IPS-NIHi7 (cell line): ENCODE data around the gene KIAA0753.
A peak's percentile ranks its signal among the peaks of the same experiment; 100 is the strongest.
"Not testable (repeated sequence)": the region's sequence is repeated elsewhere in the genome, so short reads cannot be mapped to it uniquely, and the experiment has no call there.

Experiments used
- DNase-seq: peaks from one replicate; pipeline ENCODE4 v3.0.0; 2012; ENCODE audit warnings: mixed read lengths; ENCODE audit errors: extremely low spot score

The KIAA0753 gene

DNA sequence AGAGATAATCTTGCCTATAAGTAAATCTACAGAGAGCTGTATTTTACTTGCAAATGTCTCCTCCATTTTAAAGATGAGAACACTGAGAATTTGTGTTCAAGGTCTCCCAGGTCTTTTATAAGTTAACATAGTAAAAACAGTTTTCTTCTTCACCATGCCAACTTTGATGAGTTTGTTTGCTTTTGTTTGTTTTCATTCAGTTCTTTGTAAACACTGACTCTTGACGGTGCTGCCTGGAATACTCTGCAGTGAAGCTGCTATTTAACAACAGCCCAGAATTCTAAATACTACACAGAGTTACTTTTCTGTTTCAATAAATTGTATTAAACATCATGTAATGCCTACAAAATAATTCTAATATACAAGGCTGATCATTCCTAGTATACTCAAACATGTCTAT is 42.8 kb downstream of the KIAA0753 start:
- no peak for DNase-seq

- no peak for DNase-seq
Observed at GRCh38 chr17:6596941-6597340, 43.6 kb downstream of the KIAA0753 start.

DNA sequence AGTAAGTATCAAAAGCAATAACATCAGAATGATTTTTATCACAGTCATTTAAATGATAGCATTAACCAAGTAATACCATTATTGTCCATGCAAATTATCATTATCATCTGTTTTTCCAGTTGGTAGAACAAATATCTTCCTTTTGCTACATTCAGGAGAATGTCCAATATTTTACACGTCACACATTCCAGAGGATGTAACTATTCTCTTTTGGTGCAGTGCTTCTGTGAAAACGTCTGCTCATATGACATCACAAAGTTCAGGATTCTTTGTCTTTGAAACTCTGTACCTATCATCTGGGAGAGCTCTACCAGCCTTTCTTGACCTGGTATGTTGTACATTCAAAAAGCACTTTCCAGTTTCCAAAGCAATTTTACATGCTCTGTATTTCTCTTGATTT is 44.0 kb downstream of the KIAA0753 start:
- DNase-seq = no peak

DNA sequence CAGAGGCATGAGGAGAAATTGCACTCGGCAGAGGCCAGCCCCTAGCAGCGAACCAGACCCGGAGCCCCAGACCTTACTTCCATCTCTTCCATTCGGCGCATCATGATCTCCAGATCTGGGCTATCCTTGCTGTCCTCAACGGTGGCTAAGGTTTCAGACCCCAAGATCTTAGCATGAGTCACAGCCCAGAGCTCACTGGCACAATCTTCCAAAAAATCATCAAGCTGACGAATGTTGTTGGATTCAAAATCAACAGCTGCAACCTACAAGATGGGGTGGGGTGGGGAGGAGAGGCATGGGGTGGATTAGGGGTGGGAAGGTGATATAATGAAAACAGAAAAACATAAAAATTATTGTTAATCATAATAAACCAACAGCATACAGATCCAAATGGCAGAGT is 44.4 kb downstream of the KIAA0753 start:
- no peak for DNase-seq

DNA sequence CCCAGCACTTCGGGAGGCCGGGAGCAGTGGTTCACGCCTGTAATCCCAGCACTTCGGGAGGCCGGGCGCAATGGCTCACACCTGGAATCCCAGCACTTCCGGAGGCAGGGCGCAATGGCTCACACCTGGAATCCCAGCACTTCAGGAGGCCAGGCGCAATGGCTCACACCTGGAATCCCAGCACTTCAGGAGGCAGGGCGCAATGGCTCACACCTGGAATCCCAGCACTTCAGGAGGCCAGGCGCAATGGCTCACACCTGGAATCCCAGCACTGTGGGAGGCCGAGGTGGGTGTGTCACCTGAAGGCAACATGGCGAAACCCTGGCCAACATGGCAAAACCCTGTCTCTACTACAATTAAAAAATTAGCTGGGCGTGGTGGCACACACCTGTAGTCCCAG is 47.1 kb downstream of the KIAA0753 start:
- DNase-seq = not testable (repeated sequence)

GRCh38 chr17:6592173-6592572 is 48.3 kb downstream of the KIAA0753 start:
- DNase-seq = no peak

GRCh38 chr17:6591599-6592158 is 48.8 kb downstream of the KIAA0753 start:
- no peak for DNase-seq

DNA sequence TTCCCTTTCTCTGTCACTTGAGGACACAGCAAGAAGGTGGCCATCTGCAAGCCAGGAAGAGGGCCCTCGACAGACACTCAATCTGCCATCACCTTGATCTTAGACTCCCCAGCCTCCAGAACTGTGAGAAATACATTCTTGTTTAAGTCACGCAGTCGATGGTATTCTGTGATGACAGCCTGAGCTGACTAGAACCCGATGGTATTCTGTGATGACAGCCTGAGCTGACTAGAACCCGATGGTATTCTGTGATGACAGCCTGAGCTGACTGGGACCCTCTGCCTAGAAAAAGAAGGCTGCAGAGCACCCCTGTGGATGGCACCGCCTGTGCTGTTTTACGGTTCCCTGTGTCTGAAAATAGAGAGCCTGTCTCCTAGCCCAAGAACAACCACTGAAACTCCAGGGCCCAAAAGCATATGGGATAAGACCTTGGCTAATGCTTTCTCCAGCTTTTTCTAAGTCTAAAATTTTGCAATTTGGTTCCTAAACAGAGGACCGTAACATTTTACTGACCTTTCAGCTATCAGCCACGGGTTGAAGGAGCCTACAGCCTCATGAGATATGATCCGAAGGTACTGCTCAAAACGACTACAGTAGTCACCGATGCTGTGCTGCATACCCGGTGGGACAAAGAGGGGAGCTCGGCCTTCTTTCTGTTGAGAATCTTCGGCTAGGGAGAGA is 51.1 kb downstream of the KIAA0753 start:
- DNase-seq = no peak

GRCh38 chr17:6588165-6588564 is 52.3 kb downstream of the KIAA0753 start:
- DNase-seq = no peak

- no peak for DNase-seq
Observed at GRCh38 chr17:6587310-6587709, 53.2 kb downstream of the KIAA0753 start.

- no peak for DNase-seq
Observed at GRCh38 chr17:6583411-6583810, 57.1 kb downstream of the KIAA0753 start.

GRCh38 chr17:6580625-6581024 is 59.9 kb downstream of the KIAA0753 start:
- no peak for DNase-seq

GRCh38 chr17:6578491-6578890 is 62.0 kb downstream of the KIAA0753 start:
- DNase-seq = no peak

DNA sequence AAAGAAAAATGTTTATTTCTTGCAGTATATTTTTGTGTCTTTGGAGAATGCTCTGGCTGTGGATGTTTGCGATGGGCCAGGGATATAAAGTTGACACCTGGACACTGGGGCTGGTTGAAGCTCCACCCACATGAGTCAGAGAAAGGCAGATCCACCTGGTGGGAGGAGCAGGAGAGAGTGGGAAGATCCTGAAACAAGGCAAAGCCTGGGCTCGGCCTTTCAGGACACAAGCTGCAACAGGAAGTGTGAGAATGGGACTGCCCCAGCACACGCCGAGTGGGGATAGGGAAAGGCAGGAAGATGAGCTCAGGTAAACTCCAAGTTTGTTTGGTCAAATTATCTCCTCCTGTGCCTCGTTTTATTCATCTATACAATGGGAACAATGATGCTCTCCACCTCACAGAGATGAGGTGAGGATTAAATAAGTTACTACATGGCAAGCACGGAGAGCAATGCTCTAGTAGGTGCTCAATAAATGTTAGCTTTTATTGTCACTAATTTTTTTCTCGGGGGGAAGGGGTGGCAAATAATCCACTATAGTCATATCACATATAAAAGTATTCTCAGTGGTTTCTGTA is 62.7 kb downstream of the KIAA0753 start:
- DNase-seq = peak; percentile 65

DNA sequence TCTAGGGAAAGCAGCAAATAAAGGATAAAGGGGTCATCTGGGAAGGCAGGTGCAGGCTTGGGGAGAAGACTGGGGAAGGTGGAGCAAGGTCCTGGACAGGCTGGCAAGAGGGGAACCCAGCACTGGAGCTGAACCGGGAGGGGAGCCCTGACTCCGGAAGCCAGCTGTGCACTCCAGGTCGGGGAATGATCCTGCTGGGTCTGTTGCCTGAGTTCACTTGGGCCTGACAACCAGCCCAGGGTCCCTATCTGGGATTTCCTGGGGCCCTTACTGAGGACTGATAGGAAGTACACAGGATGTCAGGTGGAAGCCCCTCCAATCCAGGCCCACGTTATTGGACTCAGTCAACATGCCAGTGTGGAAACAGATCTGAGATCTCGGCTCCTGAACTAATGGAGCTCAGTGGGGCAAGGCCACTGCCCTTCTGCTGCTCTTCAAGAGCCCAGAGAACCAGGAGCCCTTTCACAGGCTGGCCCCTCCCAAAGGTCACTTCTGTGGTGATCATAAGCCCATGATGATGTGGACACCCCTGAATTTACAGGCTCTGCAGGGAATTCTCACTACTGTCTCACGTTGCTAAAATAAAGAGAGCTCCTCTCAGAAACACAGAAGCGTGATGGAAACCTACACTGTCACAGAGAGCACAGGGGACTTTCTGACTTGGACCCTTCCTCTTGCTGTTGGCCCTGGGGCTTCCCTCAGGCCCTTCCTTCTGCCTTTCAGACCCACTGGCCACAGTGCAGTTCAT is 64.3 kb downstream of the KIAA0753 start:
- DNase-seq = no peak

DNA sequence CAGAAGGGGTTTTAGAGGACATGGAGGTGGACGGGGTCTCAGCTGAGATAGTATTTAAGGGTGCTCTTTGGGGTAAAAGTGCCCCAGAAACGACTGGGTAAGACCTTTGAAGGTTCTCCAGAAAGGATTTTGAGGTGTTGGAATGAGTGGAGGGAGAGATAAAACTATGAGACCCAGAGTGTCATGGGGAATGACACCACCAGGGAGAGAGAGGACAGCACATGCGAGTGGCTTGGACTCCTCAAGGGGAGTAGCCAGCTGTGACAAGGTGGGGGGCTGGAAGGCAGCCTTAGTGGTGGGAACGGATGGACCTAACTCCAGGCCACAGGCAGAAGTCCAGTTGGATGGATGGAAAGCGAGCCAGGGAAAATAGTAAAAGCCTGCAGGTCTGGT is 64.9 kb downstream of the KIAA0753 start:
- no peak for DNase-seq

DNA sequence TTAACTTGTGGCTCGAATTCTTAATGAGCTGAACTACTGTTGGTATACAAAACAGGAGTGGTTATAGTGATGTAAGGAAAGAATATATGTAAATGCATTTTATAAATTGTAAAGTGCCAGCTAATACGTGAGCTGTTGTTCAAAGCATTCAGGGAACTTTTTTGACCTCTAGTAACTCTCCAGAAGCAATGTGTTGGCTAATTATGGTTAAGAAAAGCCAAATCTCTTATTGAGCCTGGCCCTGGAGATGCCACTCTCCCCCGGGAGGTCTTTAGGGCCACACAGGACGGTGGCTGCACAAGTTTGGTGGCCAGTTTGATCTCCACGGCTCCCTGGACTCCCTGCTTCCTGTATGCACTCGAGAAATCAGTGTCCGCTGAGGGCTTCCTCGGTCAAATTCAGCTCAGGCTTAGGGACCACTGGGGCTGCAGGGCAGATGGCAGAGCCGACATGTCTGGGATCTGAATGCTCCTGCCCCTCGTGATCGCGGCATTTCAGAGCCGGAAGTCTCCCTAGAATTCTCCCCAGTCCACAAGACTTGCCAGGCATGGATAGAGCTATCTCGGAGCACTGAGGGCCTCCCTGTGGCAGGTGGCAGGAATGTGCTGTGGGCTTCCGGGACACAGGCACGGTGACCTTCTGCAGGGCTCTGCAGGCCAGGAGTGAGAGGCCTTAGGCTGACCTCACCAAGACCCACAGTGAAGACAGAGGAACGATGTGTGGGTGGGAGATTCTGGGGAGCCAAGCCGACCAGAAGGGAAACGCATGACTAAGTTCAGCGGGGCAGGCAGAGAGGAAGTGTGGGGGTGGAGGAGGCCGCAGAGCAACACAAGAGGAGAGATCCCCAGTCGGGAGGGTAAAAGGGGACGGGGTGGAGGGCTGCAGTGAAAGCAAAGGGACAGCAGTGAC is 65.6 kb downstream of the KIAA0753 start:
- peak; percentile 45 for DNase-seq

DNA sequence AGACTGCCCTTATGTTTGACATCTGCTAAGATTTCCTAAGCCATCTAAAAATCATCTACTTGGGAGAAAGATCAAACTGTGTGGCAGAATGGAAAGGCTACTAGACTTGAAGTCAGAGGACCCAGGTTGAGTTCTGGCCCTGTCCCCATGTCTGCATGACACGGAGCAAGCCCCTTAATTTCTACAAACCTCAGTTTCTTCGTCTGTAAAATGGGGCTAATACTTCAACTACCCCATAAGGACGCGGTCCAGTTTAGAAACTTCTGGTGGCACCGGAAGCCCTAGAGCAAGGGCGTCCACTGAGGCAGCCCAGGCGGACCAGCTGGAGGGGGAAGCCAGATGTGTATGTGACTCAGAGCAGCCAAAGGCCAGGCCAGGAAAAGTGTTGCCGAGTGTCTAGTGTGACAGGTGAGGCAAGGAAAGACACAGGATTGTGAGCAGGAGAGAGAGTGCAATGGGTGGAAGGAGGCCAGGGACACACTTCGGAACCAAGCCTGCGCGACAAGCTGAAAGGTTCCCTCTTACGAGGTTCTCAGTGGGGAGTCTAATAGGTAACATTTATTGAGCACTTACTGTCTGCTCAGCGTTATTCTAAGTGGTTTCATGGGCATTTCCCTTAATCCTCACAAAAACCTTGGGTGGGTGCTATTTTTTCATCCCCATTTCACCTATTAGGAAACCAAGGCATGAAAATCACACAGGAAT is 66.4 kb downstream of the KIAA0753 start:
- DNase-seq = no peak

- DNase-seq = not testable (repeated sequence)
Observed at GRCh38 chr17:6573495-6573894, 67.0 kb downstream of the KIAA0753 start.

GRCh38 chr17:6572972-6573370 is 67.5 kb downstream of the KIAA0753 start:
- no peak for DNase-seq

- no peak for DNase-seq
Observed at GRCh38 chr17:6571452-6571781, 69.1 kb downstream of the KIAA0753 start.
